ENCODE results near the gene CTSZ.
"Not testable (repeated sequence)": the region's sequence is repeated elsewhere in the genome, so short reads cannot be mapped to it uniquely, and the experiment has no call there.

CTSZ gene

GRCh38 chr20:58976061-58976730 is 30.9 kb downstream of the CTSZ start:
- H3K4me1 Mint-ChIP-seq (ENCODE audit: low read depth): no peaks in the 10 kb centered on the region
- H3K27ac Mint-ChIP-seq: no peak overlapping the region
- H3K27me3 Mint-ChIP-seq: no peaks in the 10 kb centered on the region
- no peak for DNase-seq
- H3K4me3 Mint-ChIP-seq: no peak overlapping the region
- H3K9me3 Mint-ChIP-seq: peaks cover 8% of the 10 kb centered on the region
- H3K36me3 Mint-ChIP-seq (ENCODE audit: low read depth): no peaks in the 10 kb centered on the region

- H3K36me3 Mint-ChIP-seq (ENCODE audit: low read depth): no peaks in the 10 kb centered on the region
- H3K4me3 Mint-ChIP-seq: no peak overlapping the region
- H3K27ac Mint-ChIP-seq: no peak overlapping the region
- no peaks in the 10 kb centered on the region for H3K27me3 Mint-ChIP-seq
- no peaks in the 10 kb centered on the region for H3K4me1 Mint-ChIP-seq (ENCODE audit: low read depth)
- DNase-seq: no peak
- peaks cover 8% of the 10 kb centered on the region for H3K9me3 Mint-ChIP-seq
Measured at GRCh38 chr20:58975353-58975752, 31.7 kb downstream of the CTSZ start.

- peaks cover 8% of the 10 kb centered on the region for H3K9me3 Mint-ChIP-seq
- no peak overlapping the region for H3K4me3 Mint-ChIP-seq
- no peak for DNase-seq
- H3K36me3 Mint-ChIP-seq (ENCODE audit: low read depth): no peaks in the 10 kb centered on the region
- no peaks in the 10 kb centered on the region for H3K4me1 Mint-ChIP-seq (ENCODE audit: low read depth)
- H3K27me3 Mint-ChIP-seq: no peaks in the 10 kb centered on the region
- no peak overlapping the region for H3K27ac Mint-ChIP-seq
Measured at GRCh38 chr20:58973866-58974265, 33.2 kb downstream of the CTSZ start.

- H3K27me3 Mint-ChIP-seq: no peaks in the 10 kb centered on the region
- H3K27ac Mint-ChIP-seq: no peak overlapping the region
- H3K36me3 Mint-ChIP-seq (ENCODE audit: low read depth): no peaks in the 10 kb centered on the region
- H3K9me3 Mint-ChIP-seq: peaks cover 8% of the 10 kb centered on the region
- H3K4me3 Mint-ChIP-seq: no peak overlapping the region
- H3K4me1 Mint-ChIP-seq (ENCODE audit: low read depth): no peaks in the 10 kb centered on the region
- DNase-seq: no peak
Measured at GRCh38 chr20:58973179-58973578, 33.9 kb downstream of the CTSZ start.

GRCh38 chr20:58971429-58971828 is 35.6 kb downstream of the CTSZ start:
- Mint-ChIP-seq H3K4me1 (ENCODE audit: low read depth) (no peaks in the 10 kb centered on the region), H3K27me3 (no peaks in the 10 kb centered on the region), H3K9me3 (peaks cover 8% of the 10 kb centered on the region), H3K36me3 (ENCODE audit: low read depth) (no peaks in the 10 kb centered on the region), H3K4me3 (no peak overlapping the region), H3K27ac (no peak overlapping the region)
- DNase-seq: no peak

- peaks cover 1% of the 10 kb centered on the region for H3K9me3 Mint-ChIP-seq
- H3K4me1 Mint-ChIP-seq (ENCODE audit: low read depth): no peaks in the 10 kb centered on the region
- H3K4me3 Mint-ChIP-seq: no peak overlapping the region
- H3K27ac Mint-ChIP-seq: no peak overlapping the region
- no peaks in the 10 kb centered on the region for H3K36me3 Mint-ChIP-seq (ENCODE audit: low read depth)
- H3K27me3 Mint-ChIP-seq: no peaks in the 10 kb centered on the region
- DNase-seq: no peak
Measured at GRCh38 chr20:58970146-58970545, 36.9 kb downstream of the CTSZ start.

- no peaks in the 10 kb centered on the region for H3K9me3 Mint-ChIP-seq
- H3K4me1 Mint-ChIP-seq (ENCODE audit: low read depth): no peaks in the 10 kb centered on the region
- no peak overlapping the region for H3K4me3 Mint-ChIP-seq
- no peak for DNase-seq
- H3K36me3 Mint-ChIP-seq (ENCODE audit: low read depth): no peaks in the 10 kb centered on the region
- H3K27me3 Mint-ChIP-seq: no peaks in the 10 kb centered on the region
- no peak overlapping the region for H3K27ac Mint-ChIP-seq
Measured at GRCh38 chr20:58969439-58969838, 37.6 kb downstream of the CTSZ start.

GRCh38 chr20:58967652-58968429 is 39.2 kb downstream of the CTSZ start:
- Mint-ChIP-seq H3K4me3 (no peak overlapping the region), H3K9me3 (no peaks in the 10 kb centered on the region), H3K27ac (no peak overlapping the region), H3K4me1 (ENCODE audit: low read depth) (no peaks in the 10 kb centered on the region), H3K36me3 (ENCODE audit: low read depth) (no peaks in the 10 kb centered on the region), H3K27me3 (no peaks in the 10 kb centered on the region)
- DNase-seq: no peak

GRCh38 chr20:58965270-58966064 is 41.6 kb downstream of the CTSZ start:
- Mint-ChIP-seq H3K36me3 (ENCODE audit: low read depth) (no peaks in the 10 kb centered on the region), H3K27me3 (no peaks in the 10 kb centered on the region), H3K9me3 (no peaks in the 10 kb centered on the region), H3K27ac (no peak overlapping the region), H3K4me1 (ENCODE audit: low read depth) (no peaks in the 10 kb centered on the region), H3K4me3 (no peak overlapping the region)
- DNase-seq: no peak

GRCh38 chr20:58963922-58964321 is 43.1 kb downstream of the CTSZ start:
- not testable (repeated sequence) for DNase-seq; H3K4me1 Mint-ChIP-seq (ENCODE audit: low read depth); H3K36me3 Mint-ChIP-seq (ENCODE audit: low read depth); H3K27me3 Mint-ChIP-seq; H3K4me3 Mint-ChIP-seq; H3K9me3 Mint-ChIP-seq; H3K27ac Mint-ChIP-seq

GRCh38 chr20:58963060-58963584 is 43.9 kb downstream of the CTSZ start:
- H3K4me3 Mint-ChIP-seq: no peak overlapping the region
- DNase-seq: no peak
- H3K27ac Mint-ChIP-seq: no peak overlapping the region
- H3K4me1 Mint-ChIP-seq (ENCODE audit: low read depth): no peaks in the 10 kb centered on the region
- H3K27me3 Mint-ChIP-seq: peaks cover 6% of the 10 kb centered on the region
- H3K36me3 Mint-ChIP-seq (ENCODE audit: low read depth): no peaks in the 10 kb centered on the region
- no peaks in the 10 kb centered on the region for H3K9me3 Mint-ChIP-seq

- Mint-ChIP-seq H3K4me3 (no peak overlapping the region), H3K27me3 (peaks cover 6% of the 10 kb centered on the region), H3K4me1 (ENCODE audit: low read depth) (no peaks in the 10 kb centered on the region), H3K9me3 (no peaks in the 10 kb centered on the region), H3K36me3 (ENCODE audit: low read depth) (no peaks in the 10 kb centered on the region), H3K27ac (no peak overlapping the region)
- no peak for DNase-seq
Measured at GRCh38 chr20:58959652-58960051, 47.4 kb downstream of the CTSZ start.

- no peak overlapping the region for H3K27ac Mint-ChIP-seq
- H3K9me3 Mint-ChIP-seq: no peaks in the 10 kb centered on the region
- H3K36me3 Mint-ChIP-seq (ENCODE audit: low read depth): no peaks in the 10 kb centered on the region
- no peak for DNase-seq
- no peaks in the 10 kb centered on the region for H3K4me1 Mint-ChIP-seq (ENCODE audit: low read depth)
- no peak overlapping the region for H3K4me3 Mint-ChIP-seq
- H3K27me3 Mint-ChIP-seq: peaks cover 6% of the 10 kb centered on the region
Measured at GRCh38 chr20:58956078-58956477, 51.0 kb downstream of the CTSZ start.

- no peak for DNase-seq
- H3K9me3 Mint-ChIP-seq: no peaks in the 10 kb centered on the region
- no peaks in the 10 kb centered on the region for H3K36me3 Mint-ChIP-seq (ENCODE audit: low read depth)
- peaks cover 5% of the 10 kb centered on the region for H3K27me3 Mint-ChIP-seq
- no peak overlapping the region for H3K4me3 Mint-ChIP-seq
- H3K27ac Mint-ChIP-seq: no peak overlapping the region
- H3K4me1 Mint-ChIP-seq (ENCODE audit: low read depth): no peaks in the 10 kb centered on the region
Measured at GRCh38 chr20:58953050-58953449, 54.0 kb downstream of the CTSZ start.

GRCh38 chr20:58950603-58951002 is 56.5 kb downstream of the CTSZ start:
- Mint-ChIP-seq H3K36me3 (ENCODE audit: low read depth) (no peaks in the 10 kb centered on the region), H3K4me1 (ENCODE audit: low read depth) (no peaks in the 10 kb centered on the region), H3K4me3 (no peak overlapping the region), H3K27me3 (peaks cover 5% of the 10 kb centered on the region), H3K9me3 (no peaks in the 10 kb centered on the region), H3K27ac (no peak overlapping the region)
- DNase-seq: no peak

Measured in activated T-cell treated with anti-CD3 and anti-CD28 coated beads, Interleukin-2, amount 50 U/mL, for 24 hours (primary cell).